ENCODE results near the gene RBM47.

- TF ChIP-seq, protein P1, sequence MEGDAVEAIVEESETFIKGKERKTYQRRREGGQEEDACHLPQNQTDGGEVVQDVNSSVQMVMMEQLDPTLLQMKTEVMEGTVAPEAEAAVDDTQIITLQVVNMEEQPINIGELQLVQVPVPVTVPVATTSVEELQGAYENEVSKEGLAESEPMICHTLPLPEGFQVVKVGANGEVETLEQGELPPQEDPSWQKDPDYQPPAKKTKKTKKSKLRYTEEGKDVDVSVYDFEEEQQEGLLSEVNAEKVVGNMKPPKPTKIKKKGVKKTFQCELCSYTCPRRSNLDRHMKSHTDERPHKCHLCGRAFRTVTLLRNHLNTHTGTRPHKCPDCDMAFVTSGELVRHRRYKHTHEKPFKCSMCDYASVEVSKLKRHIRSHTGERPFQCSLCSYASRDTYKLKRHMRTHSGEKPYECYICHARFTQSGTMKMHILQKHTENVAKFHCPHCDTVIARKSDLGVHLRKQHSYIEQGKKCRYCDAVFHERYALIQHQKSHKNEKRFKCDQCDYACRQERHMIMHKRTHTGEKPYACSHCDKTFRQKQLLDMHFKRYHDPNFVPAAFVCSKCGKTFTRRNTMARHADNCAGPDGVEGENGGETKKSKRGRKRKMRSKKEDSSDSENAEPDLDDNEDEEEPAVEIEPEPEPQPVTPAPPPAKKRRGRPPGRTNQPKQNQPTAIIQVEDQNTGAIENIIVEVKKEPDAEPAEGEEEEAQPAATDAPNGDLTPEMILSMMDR (IDR thresholded peaks at IDR 0.05; ENCODE audit: insufficient read depth, low read length): no peak
- TF ChIP-seq POLR2AphosphoS5 (IDR thresholded peaks at IDR 0.05; ENCODE audit: low read depth): no peak
Observed at GRCh38 chr4:40403081-40403480, 226.6 kb downstream of the RBM47 start.
